Measurements from ENCODE around the gene LACTBL1.
"Not testable (repeated sequence)": the region's sequence is repeated elsewhere in the genome, so short reads cannot be mapped to it uniquely, and the experiment has no call there.

GRCh38 chr1:23004769-23005168 is 32.1 kb upstream of the LACTBL1 start:
- not testable (repeated sequence) for TF ChIP-seq CTCF (IDR thresholded peaks at IDR 0.05; ENCODE audit: insufficient read depth, low read length); POLR2AphosphoS5 (IDR thresholded peaks at IDR 0.05; ENCODE audit: low read depth); SPI1 (IDR thresholded peaks at IDR 0.05; ENCODE audit: borderline replicate concordance, low read depth); GABPA (IDR thresholded peaks at IDR 0.05; ENCODE audit: low read depth)
- TF ChIP-seq, protein P1, sequence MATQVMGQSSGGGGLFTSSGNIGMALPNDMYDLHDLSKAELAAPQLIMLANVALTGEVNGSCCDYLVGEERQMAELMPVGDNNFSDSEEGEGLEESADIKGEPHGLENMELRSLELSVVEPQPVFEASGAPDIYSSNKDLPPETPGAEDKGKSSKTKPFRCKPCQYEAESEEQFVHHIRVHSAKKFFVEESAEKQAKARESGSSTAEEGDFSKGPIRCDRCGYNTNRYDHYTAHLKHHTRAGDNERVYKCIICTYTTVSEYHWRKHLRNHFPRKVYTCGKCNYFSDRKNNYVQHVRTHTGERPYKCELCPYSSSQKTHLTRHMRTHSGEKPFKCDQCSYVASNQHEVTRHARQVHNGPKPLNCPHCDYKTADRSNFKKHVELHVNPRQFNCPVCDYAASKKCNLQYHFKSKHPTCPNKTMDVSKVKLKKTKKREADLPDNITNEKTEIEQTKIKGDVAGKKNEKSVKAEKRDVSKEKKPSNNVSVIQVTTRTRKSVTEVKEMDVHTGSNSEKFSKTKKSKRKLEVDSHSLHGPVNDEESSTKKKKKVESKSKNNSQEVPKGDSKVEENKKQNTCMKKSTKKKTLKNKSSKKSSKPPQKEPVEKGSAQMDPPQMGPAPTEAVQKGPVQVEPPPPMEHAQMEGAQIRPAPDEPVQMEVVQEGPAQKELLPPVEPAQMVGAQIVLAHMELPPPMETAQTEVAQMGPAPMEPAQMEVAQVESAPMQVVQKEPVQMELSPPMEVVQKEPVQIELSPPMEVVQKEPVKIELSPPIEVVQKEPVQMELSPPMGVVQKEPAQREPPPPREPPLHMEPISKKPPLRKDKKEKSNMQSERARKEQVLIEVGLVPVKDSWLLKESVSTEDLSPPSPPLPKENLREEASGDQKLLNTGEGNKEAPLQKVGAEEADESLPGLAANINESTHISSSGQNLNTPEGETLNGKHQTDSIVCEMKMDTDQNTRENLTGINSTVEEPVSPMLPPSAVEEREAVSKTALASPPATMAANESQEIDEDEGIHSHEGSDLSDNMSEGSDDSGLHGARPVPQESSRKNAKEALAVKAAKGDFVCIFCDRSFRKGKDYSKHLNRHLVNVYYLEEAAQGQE (IDR thresholded peaks at IDR 0.05; ENCODE audit: insufficient replicate concordance, low read depth): not testable (repeated sequence)
